GM10266 (cell line): ENCODE measurements around the gene TGFBRAP1.
"Not testable (repeated sequence)": the region's sequence is repeated elsewhere in the genome, so short reads cannot be mapped to it uniquely, and the experiment has no call there.

Source experiments
- DNase-seq: peaks from one replicate; pipeline ENCODE4 v3.0.0; 2012; ENCODE audit errors: extremely low spot score
- CTCF ChIP-seq: IDR thresholded peaks from 2 replicates; pipeline ENCODE4 v1.5.1; 2012; ENCODE audit warnings: mild to moderate bottlenecking, low read depth; ENCODE audit not compliant: control insufficient read depth, insufficient read depth; ENCODE audit errors: missing control alignments

Gene TGFBRAP1

GRCh38 chr2:105257981-105258380 lies 71.6 kb downstream of the TGFBRAP1 start:
- TF ChIP-seq CTCF = no peak
- DNase-seq = no peak

GRCh38 chr2:105256431-105257047 lies 73.0 kb downstream of the TGFBRAP1 start:
- no peak for TF ChIP-seq CTCF

GRCh38 chr2:105255979-105256378 lies 73.6 kb downstream of the TGFBRAP1 start:
- DNase-seq = no peak
- TF ChIP-seq CTCF = no peak

More at GRCh38 chr2:105256431-105257047, 73.0 kb downstream of the TGFBRAP1 start:
- DNase-seq = no peak

- TF ChIP-seq CTCF = no peak
- DNase-seq = no peak
Measured at GRCh38 chr2:105254531-105255210, 74.9 kb downstream of the TGFBRAP1 start.

- no peak for TF ChIP-seq CTCF
- DNase-seq = no peak
Measured at GRCh38 chr2:105252271-105252670, 77.3 kb downstream of the TGFBRAP1 start.

- DNase-seq = not testable (repeated sequence)
Measured at GRCh38 chr2:105251016-105251648, 78.4 kb downstream of the TGFBRAP1 start.

GRCh38 chr2:105249891-105250290 lies 79.6 kb downstream of the TGFBRAP1 start:
- TF ChIP-seq CTCF = no peak
- no peak for DNase-seq
